DOHH2 (cell line): Measurements from ENCODE around the gene GINS2.

Source experiments
- H3F3A ChIP-seq: fragments of 200-600 bp; sonication (generic), shearing (Covaris generic); 2 replicates; pipeline ENCODE4 v1.6.0; 2016; ENCODE audit warnings: antibody characterized with exemption, mild to moderate bottlenecking; ENCODE audit not compliant: control insufficient read depth, insufficient read depth
- H3K27ac ChIP-seq: fragments of 200-600 bp; sonication (generic); 2 replicates; pipeline ENCODE4 v1.5.1; 2014; ENCODE audit warnings: low read depth, mild to moderate bottlenecking, low read length, moderate library complexity
- H3K27me3 ChIP-seq: fragments of 200-600 bp; sonication (generic); 2 replicates; pipeline ENCODE4 v1.6.1; 2014; ENCODE audit warnings: mild to moderate bottlenecking, low read length, mixed read lengths; ENCODE audit not compliant: control insufficient read depth
- H3K36me3 ChIP-seq: fragments of 200-600 bp; sonication (generic); 2 replicates; pipeline ENCODE4 v1.6.1; 2014; ENCODE audit warnings: mild to moderate bottlenecking, low read length, moderate library complexity, mixed read lengths; ENCODE audit not compliant: control insufficient read depth
- H3K4me1 ChIP-seq: fragments of 200-600 bp; sonication (generic); 2 replicates; pipeline ENCODE4 v1.6.1; 2014; ENCODE audit warnings: mild to moderate bottlenecking, low read length, mixed read lengths; ENCODE audit not compliant: control insufficient read depth
- H3K4me2 ChIP-seq: fragments of 200-600 bp; sonication (generic); 2 replicates; pipeline ENCODE4 v1.6.0; 2014; ENCODE audit warnings: mild to moderate bottlenecking, low read length, moderate library complexity
- H3K4me3 ChIP-seq: fragments of 200-600 bp; sonication (generic); 2 replicates; pipeline ENCODE4 v1.5.1; 2014; ENCODE audit warnings: mild to moderate bottlenecking, low read length, mixed read lengths
- H3K79me2 ChIP-seq: fragments of 200-600 bp; sonication (generic); 2 replicates; pipeline ENCODE4 v1.6.1; 2014; ENCODE audit warnings: mild to moderate bottlenecking, low read length, mixed read lengths; ENCODE audit not compliant: control insufficient read depth
- H3K9me2 ChIP-seq: fragments of 200-600 bp; sonication (generic); replicated peaks from 2 replicates; pipeline ENCODE4 v1.6.1; 2014; ENCODE audit warnings: mild to moderate bottlenecking, low read length, mixed read lengths; ENCODE audit not compliant: control insufficient read depth
- H3K9me3 ChIP-seq: fragments of 200-600 bp; sonication (generic); 2 replicates; pipeline ENCODE4 v1.6.1; 2014; ENCODE audit warnings: antibody characterized with exemption, low read length, mixed read lengths; ENCODE audit not compliant: control insufficient read depth, insufficient read depth
- H4K20me1 ChIP-seq: fragments of 200-600 bp; sonication (generic); 2 replicates; pipeline ENCODE4 v1.6.0; 2014; ENCODE audit warnings: low read depth, mild to moderate bottlenecking, antibody characterized with exemption, low read length, moderate library complexity; ENCODE audit not compliant: control insufficient read depth, insufficient read depth
- EZH2phosphoT487 ChIP-seq: fragments of 200-600 bp; sonication (generic); IDR thresholded peaks from 2 replicates; pipeline ENCODE4 v1.6.1; 2017; ENCODE audit warnings: borderline replicate concordance, mild to moderate bottlenecking, antibody characterized with exemption, low read length, moderate library complexity, mixed read lengths
- TF ChIP-seq, protein P1 (sequence below): fragments of 200-600 bp; sonication (generic); IDR thresholded peaks from one replicate; pipeline ENCODE4 v1.5.1; 2014; ENCODE audit warnings: antibody characterized with exemption, mild to moderate bottlenecking, low read depth, low read length; ENCODE audit not compliant: poor library complexity, severe bottlenecking

Gene GINS2

DNA sequence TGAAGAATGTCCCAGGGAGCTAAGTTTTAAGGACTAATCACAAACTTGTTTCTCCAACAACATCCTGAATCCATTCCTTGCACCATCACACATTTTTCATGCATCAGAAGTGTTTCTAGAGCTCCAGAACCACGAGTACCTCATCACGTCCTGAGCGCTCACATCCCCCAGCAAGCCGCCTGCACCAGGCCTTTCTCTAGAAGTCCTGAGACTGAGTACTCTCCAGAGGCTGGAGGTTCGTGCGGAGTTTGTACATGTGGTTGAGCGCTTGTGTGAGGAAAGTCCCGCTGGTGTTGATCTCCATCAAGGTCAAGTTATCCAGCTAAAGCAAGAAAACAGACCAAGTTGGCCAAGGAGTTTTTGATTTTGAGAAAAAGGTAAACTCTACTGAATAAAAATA is 10.7 kb downstream of the GINS2 start:
- Histone ChIP-seq H3K79me2 (peaks cover 21% of the 10 kb centered on the region), H3K27me3 (no peaks in the 10 kb centered on the region), H3K36me3 (peaks cover 92% of the 10 kb centered on the region)

DNA sequence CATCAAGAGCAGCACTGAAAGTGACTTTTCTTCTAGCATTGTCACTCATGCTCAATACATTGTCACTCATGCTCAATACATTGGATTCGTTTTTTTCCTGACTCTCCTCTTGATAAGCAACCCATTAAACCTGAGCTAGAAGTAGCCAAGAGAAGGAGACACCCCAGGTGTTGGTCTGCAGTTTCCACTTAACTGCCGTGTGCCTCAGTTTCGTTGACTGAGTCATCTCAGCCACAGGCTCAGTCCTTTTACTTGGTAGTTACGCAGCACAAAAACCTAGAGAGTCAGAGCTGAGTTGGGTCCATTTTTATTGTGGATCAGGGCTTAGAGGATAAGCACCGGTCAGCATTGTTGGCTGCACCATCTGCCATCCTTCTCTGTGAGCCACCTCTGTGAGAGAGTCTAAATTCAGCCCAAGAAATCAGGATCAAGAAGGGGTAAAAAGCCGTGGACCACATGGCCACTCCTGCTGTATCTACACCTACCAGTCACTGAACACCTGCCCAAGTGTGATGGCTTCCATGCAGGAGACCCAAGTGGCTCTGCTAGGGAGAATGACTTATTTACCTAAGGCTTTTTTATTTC is 11.3 kb downstream of the GINS2 start:
- H3K27ac ChIP-seq = no peak overlapping the region
- H3K9me3 ChIP-seq = no peaks in the 10 kb centered on the region
- TF ChIP-seq, protein P1, sequence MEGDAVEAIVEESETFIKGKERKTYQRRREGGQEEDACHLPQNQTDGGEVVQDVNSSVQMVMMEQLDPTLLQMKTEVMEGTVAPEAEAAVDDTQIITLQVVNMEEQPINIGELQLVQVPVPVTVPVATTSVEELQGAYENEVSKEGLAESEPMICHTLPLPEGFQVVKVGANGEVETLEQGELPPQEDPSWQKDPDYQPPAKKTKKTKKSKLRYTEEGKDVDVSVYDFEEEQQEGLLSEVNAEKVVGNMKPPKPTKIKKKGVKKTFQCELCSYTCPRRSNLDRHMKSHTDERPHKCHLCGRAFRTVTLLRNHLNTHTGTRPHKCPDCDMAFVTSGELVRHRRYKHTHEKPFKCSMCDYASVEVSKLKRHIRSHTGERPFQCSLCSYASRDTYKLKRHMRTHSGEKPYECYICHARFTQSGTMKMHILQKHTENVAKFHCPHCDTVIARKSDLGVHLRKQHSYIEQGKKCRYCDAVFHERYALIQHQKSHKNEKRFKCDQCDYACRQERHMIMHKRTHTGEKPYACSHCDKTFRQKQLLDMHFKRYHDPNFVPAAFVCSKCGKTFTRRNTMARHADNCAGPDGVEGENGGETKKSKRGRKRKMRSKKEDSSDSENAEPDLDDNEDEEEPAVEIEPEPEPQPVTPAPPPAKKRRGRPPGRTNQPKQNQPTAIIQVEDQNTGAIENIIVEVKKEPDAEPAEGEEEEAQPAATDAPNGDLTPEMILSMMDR = no peak
- no peak for TF ChIP-seq EZH2phosphoT487
- no peaks in the 10 kb centered on the region for H3K4me1 ChIP-seq
- peaks cover 7% of the 10 kb centered on the region; the same call in 1 of the 2 replicates for H3F3A ChIP-seq
- H4K20me1 ChIP-seq = peaks cover 10% of the 10 kb centered on the region; the same call in 1 of the 2 replicates
- H3K79me2 ChIP-seq = peaks cover 16% of the 10 kb centered on the region
- H3K36me3 ChIP-seq = peaks cover 94% of the 10 kb centered on the region
- H3K9me2 ChIP-seq = no peaks in the 10 kb centered on the region
- no peak overlapping the region for H3K4me2 ChIP-seq
- H3K27me3 ChIP-seq = no peaks in the 10 kb centered on the region
- no peak overlapping the region for H3K4me3 ChIP-seq

More for the DNA sequence above, 10.7 kb downstream of the GINS2 start:
- Histone ChIP-seq H3K9me3 (no peaks in the 10 kb centered on the region), H3F3A (peaks cover 7% of the 10 kb centered on the region; the same call in 1 of the 2 replicates), H3K27ac (no peak overlapping the region), H3K4me2 (no peak overlapping the region), H4K20me1 (peaks cover 10% of the 10 kb centered on the region; the same call in 1 of the 2 replicates), H3K9me2 (no peaks in the 10 kb centered on the region), H3K4me3 (no peak overlapping the region), H3K4me1 (no peaks in the 10 kb centered on the region)
- TF ChIP-seq, protein P1 = no peak
- no peak for TF ChIP-seq EZH2phosphoT487

DNA sequence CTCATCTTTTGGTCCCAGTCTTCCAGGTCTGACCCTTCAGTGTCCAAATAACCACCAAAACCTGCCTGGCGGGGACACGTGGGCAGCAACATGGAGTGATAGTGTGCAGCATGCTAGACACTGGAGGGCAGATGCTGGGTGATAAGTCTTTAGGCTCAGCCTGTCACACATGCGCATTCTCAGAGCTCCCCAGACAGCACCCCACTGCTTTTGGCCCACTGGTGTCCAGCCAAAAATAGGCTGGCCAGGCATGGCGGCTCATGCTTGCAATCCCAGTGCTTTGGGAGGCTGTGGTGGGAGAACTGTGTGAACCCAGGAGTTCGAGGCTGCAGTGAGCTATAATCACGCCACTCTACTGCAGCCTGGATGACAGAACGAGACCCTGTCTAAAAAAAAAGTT is 12.3 kb downstream of the GINS2 start:
- Histone ChIP-seq H3K36me3 (peaks cover 96% of the 10 kb centered on the region), H3K27ac (no peak overlapping the region)

More for the DNA sequence above, 12.3 kb downstream of the GINS2 start:
- Histone ChIP-seq H3K9me2 (no peaks in the 10 kb centered on the region), H4K20me1 (peaks cover 10% of the 10 kb centered on the region; the same call in 1 of the 2 replicates), H3K9me3 (no peaks in the 10 kb centered on the region), H3K4me1 (no peaks in the 10 kb centered on the region), H3K27me3 (no peaks in the 10 kb centered on the region), H3F3A (peaks cover 4% of the 10 kb centered on the region; the same call in 1 of the 2 replicates), H3K79me2 (peaks cover 12% of the 10 kb centered on the region), H3K4me3 (no peak overlapping the region), H3K4me2 (no peak overlapping the region)
- TF ChIP-seq, protein P1 = no peak
- TF ChIP-seq EZH2phosphoT487 = no peak
